K562 (cell line): ENCODE data around the gene ANAPC5. TPM values are rescaled to one million over a fixed set of nuclear protein-coding genes. Genes with fewer than 3 reads are reported as not detected.

ENCODE experiments used
- ARNT ChIP-seq, 2 experiments: fragments of 450-650 bp; IDR thresholded peaks; 2 replicates each; pipeline ENCODE4 v1.6.1; 2016; ENCODE audit warnings: mild to moderate bottlenecking in 1 of 2
- GTF3C2 ChIP-seq: IDR thresholded peaks from 3 replicates; pipeline ENCODE4 v1.6.1; 2011; ENCODE audit warnings: borderline replicate concordance, mild to moderate bottlenecking, moderate library complexity; ENCODE audit not compliant: insufficient read length; ENCODE audit errors: extremely low read depth
- HDAC1 ChIP-seq, 2 experiments: fragments of 450-650 bp; IDR thresholded peaks; 2 replicates each; pipeline ENCODE4 v1.6.1; 2016 to 2017; ENCODE audit warnings: inconsistent platforms in 1 of 2, mild to moderate bottlenecking in 1 of 2, moderate library complexity in 1 of 2
- MGA ChIP-seq: fragments of 450-650 bp; IDR thresholded peaks from 2 replicates; pipeline ENCODE4 v1.6.1; 2016; ENCODE audit warnings: mild to moderate bottlenecking, moderate library complexity
- MTA3 ChIP-seq: fragments of 450-650 bp; formaldehyde crosslinking; IDR thresholded peaks from 2 replicates; pipeline ENCODE4 v1.6.1; 2017; ENCODE audit warnings: mild to moderate bottlenecking, borderline replicate concordance
- RFX7 ChIP-seq: fragments of 250-450 bp; sonication (Bioruptor Pico); IDR thresholded peaks from 2 replicates; pipeline ENCODE4 v1.5.1; 2021; ENCODE audit warnings: mild to moderate bottlenecking
- RNF219 ChIP-seq: fragments of 250-450 bp; sonication (Bioruptor Pico); IDR thresholded peaks from 2 replicates; pipeline ENCODE4 v1.5.0; 2022; ENCODE audit warnings: mild to moderate bottlenecking
- ZNF766 ChIP-seq: fragments of 200-800 bp; sonication (Bioruptor generic); conservative IDR thresholded peaks from 2 replicates; pipeline ENCODE4 v1.6.1; 2016; ENCODE audit warnings: missing genetic modification characterization, missing compliant biosample characterization
- polyA plus RNA-seq, 8 experiments: library from polyadenylated mRNA; depleted of rRNA in 4 of 8; stranded (reverse) in 5 of 8; unstranded in 3 of 8; fragments of >200 nt; fragmentation: Nextera tagmentation in 2 of 8; fragmentation: Illumina TruSeq in 1 of 8; extraction: Ambion mirVana in 2 of 8; extraction: Trizol in 1 of 8; gene quantifications; 2 replicates each; pipeline versions ENCODE4 v1.2.1 to v1.2.3, GENCODE V29; 2011 to 2014; ENCODE audit warnings: inconsistent platforms in 1 of 8, missing spikeins in 1 of 8
- total RNA-seq, 7 experiments: library from RNA; depleted of rRNA in 6 of 7; stranded (reverse); fragments of >200 nt in 6 of 7; fragmentation: Illumina TruSeq in 2 of 7; extraction: Trizol in 2 of 7; gene quantifications; 2 replicates each; pipeline versions ENCODE4 v1.2.1 to v1.2.3, GENCODE V29; 2011 to 2021; ENCODE audit warnings: low replicate concordance in 1 of 7

The ANAPC5 gene
- total and polyA plus RNA-seq, 9 of the 15 experiments (the other 6 are each of a cell fraction or from before 2014, with no cell fraction given) = 136 to 315 (median 197) TPM

GRCh38 chr12:121296618-121297434 is 55.4 kb downstream of the ANAPC5 start, which contains the start of gene CAMKK2 (continued):
- TF ChIP-seq MGA (no peak), RNF219 (CRISPR knock-in tag) (no peak), MTA3 (peak; percentile 55; the same call in 1 of the 2 replicates), GTF3C2 (no peak), HDAC1 (IDR thresholded peaks at IDR 0.05) (peak in 1 of 2 experiments; percentile 59; a peak in 2 of 4 replicates), ARNT (IDR thresholded peaks at IDR 0.05) (no peak), ZNF766 (peak; percentile 84; the same call in 1 of the 2 replicates), RFX7 (CRISPR knock-in tag) (no peak)
